Glutamatergic neuron (in vitro differentiated cells): ENCODE measurements around the gene MCTP2. TPM values are rescaled to one million over a fixed set of nuclear protein-coding genes. Genes with fewer than 3 reads are reported as not detected.

Source experiments
- DNase-seq: peaks from one replicate; pipeline ENCODE4 v3.0.0; 2022
- H3K27ac Mint-ChIP-seq: one replicate; pipeline ENCODE4 v1.8.0; 2020; ENCODE audit warnings: mild to moderate bottlenecking, mixed read lengths, inconsistent platforms; ENCODE audit not compliant: unreplicated experiment
- H3K27me3 Mint-ChIP-seq: one replicate; pipeline ENCODE4 v1.8.0; 2020; ENCODE audit warnings: mild to moderate bottlenecking, moderate library complexity, mixed read lengths, inconsistent platforms; ENCODE audit not compliant: unreplicated experiment
- H3K36me3 Mint-ChIP-seq: one replicate; pipeline ENCODE4 v1.8.0; 2020; ENCODE audit warnings: mild to moderate bottlenecking, mixed read lengths, inconsistent platforms; ENCODE audit not compliant: unreplicated experiment
- H3K4me1 Mint-ChIP-seq: one replicate; pipeline ENCODE4 v1.8.0; 2020; ENCODE audit warnings: mild to moderate bottlenecking, low read depth, mixed read lengths, inconsistent platforms; ENCODE audit not compliant: unreplicated experiment
- H3K4me3 Mint-ChIP-seq: one replicate; pipeline ENCODE4 v1.8.0; 2020; ENCODE audit warnings: mild to moderate bottlenecking, mixed read lengths, inconsistent platforms; ENCODE audit not compliant: unreplicated experiment
- H3K9me3 Mint-ChIP-seq: one replicate; pipeline ENCODE4 v1.8.0; 2020; ENCODE audit warnings: mild to moderate bottlenecking, moderate library complexity, mixed read lengths, inconsistent platforms; ENCODE audit not compliant: unreplicated experiment
- CTCF ChIP-seq: fragments of 200-600 bp; sonication (generic); IDR thresholded peaks from one replicate; pipeline ENCODE4 v1.5.0; 2021; ENCODE audit not compliant: partially characterized antibody, unreplicated experiment
- total RNA-seq: library from RNA; stranded (reverse); fragmentation: NEBNext Ultra II Directional; extraction: Animal tissue kit (Norgen Biotek cat#: 25700); gene quantifications from one replicate; pipeline ENCODE4 v1.2.1, GENCODE V29; 2021; ENCODE audit not compliant: unreplicated experiment

The MCTP2 gene
- total RNA-seq, 1 donor from 2014 or later, result 0.44 TPM

GRCh38 chr15:94247789-94248638 lies 16.7 kb downstream of the MCTP2 start:
- no peaks in the 10 kb centered on the region for H3K36me3 Mint-ChIP-seq

GRCh38 chr15:94250801-94251200 lies 19.4 kb downstream of the MCTP2 start:
- no peak overlapping the region for H3K4me3 Mint-ChIP-seq
- no peaks in the 10 kb centered on the region for H3K36me3 Mint-ChIP-seq
- DNase-seq, result no peak
- H3K4me1 Mint-ChIP-seq, result no peaks in the 10 kb centered on the region
- H3K27me3 Mint-ChIP-seq, result no peaks in the 10 kb centered on the region
- H3K27ac Mint-ChIP-seq, result no peak overlapping the region
- no peak for TF ChIP-seq CTCF
- peaks cover 2% of the 10 kb centered on the region for H3K9me3 Mint-ChIP-seq

More at GRCh38 chr15:94247789-94248638, 16.7 kb downstream of the MCTP2 start:
- Mint-ChIP-seq H3K4me3 (no peak overlapping the region), H3K27ac (no peak overlapping the region), H3K9me3 (no peaks in the 10 kb centered on the region), H3K4me1 (no peaks in the 10 kb centered on the region), H3K27me3 (no peaks in the 10 kb centered on the region)
- DNase-seq, result no peak
- no peak for TF ChIP-seq CTCF

GRCh38 chr15:94252223-94252766 lies 20.9 kb downstream of the MCTP2 start:
- Mint-ChIP-seq H3K27me3 (no peaks in the 10 kb centered on the region), H3K36me3 (no peaks in the 10 kb centered on the region), H3K27ac (no peak overlapping the region), H3K4me3 (no peak overlapping the region), H3K4me1 (no peaks in the 10 kb centered on the region), H3K9me3 (peaks cover 2% of the 10 kb centered on the region)
- DNase-seq, result no peak
- TF ChIP-seq CTCF, result no peak

DNA sequence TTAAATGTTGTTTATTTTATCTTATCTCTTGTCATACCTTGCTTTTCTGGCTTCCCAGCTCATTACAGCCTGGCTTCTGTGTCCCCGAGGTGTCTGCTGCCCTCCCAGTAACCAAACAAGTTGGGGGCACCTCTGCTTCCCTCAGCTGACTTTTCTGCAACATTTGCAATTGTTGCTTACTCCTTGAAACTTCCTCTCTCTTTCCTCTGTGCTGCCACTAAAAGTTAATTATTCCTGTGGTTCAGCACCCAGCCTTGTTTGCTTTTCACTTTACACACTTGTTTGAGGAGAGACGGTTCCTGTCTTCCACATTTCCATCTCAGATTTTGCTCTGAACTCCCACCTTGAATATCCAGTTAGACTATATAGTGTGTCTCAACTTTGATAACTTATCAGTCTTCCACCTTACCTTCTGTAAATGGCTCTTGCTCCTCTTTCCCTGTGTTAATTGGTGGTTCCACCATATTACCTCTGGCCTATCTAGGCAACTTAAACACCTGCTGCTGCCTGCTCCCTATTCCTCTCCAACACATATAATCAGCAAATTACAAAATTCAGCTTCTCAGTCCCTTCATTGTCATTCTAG lies 21.6 kb downstream of the MCTP2 start:
- peaks cover 2% of the 10 kb centered on the region for H3K9me3 Mint-ChIP-seq
- no peak overlapping the region for H3K27ac Mint-ChIP-seq
- H3K27me3 Mint-ChIP-seq, result no peaks in the 10 kb centered on the region
- TF ChIP-seq CTCF, result no peak
- no peaks in the 10 kb centered on the region for H3K36me3 Mint-ChIP-seq
- H3K4me3 Mint-ChIP-seq, result no peak overlapping the region
- DNase-seq, result no peak
- no peaks in the 10 kb centered on the region for H3K4me1 Mint-ChIP-seq

DNA sequence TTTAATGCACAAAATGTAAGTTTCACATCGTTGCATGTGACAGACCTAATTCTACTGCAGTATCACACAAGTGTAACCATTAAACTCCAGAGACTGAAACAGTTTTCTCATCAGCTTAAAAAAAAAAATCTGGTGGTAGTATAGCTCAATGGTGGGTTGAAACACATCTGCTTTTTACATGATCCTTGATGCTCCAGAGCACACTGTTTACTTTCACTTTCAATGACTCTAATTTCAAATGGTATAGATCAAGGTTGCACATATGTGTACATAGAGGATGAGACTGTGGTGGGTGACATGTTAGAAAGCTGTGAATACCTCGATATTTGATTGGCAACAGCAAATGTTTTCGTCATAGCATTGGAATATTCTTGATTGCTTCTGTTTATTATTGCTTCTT lies 22.4 kb downstream of the MCTP2 start:
- Mint-ChIP-seq H3K27me3 (no peaks in the 10 kb centered on the region), H3K27ac (no peak overlapping the region), H3K4me1 (no peaks in the 10 kb centered on the region), H3K36me3 (no peaks in the 10 kb centered on the region), H3K9me3 (peaks cover 2% of the 10 kb centered on the region), H3K4me3 (no peak overlapping the region)
- no peak for DNase-seq
- TF ChIP-seq CTCF, result no peak
